ENCODE data around the gene INSC.

GRCh38 chr11:15208378-15209222 lies 93.9 kb downstream of the INSC start:
- no peak for TF ChIP-seq POLR2A (IDR thresholded peaks at IDR 0.05; ENCODE audit: low read depth, low read length)
- no peak for TF ChIP-seq POLR2AphosphoS5 (IDR thresholded peaks at IDR 0.05; ENCODE audit: low read depth, low read length)
- no peak for TF ChIP-seq TAF1 (IDR thresholded peaks at IDR 0.05; ENCODE audit: borderline replicate concordance, low read depth, low read length)
